HAP-1 (cell line): ENCODE results near the gene NAA10.

Experiments used
- DNase-seq, 2 experiments: peaks; one replicate each; pipeline ENCODE4 v3.0.0-alpha.2; 2016 to 2020; ENCODE audit warnings: low spot score in 2 of 2
- H3K27me3 ChIP-seq: fragments of 250-450 bp; sonication (Bioruptor Pico); 2 replicates; pipeline ENCODE4 v1.5.1; 2020; ENCODE audit warnings: low read depth, mild to moderate bottlenecking, moderate library complexity
- H3K36me3 ChIP-seq: fragments of 250-450 bp; sonication (Bioruptor Pico); replicated peaks from 2 replicates; pipeline ENCODE4 v1.5.1; 2020; ENCODE audit warnings: mild to moderate bottlenecking
- H3K4me1 ChIP-seq: fragments of 250-450 bp; sonication (Bioruptor Pico); 2 replicates; pipeline ENCODE4 v1.5.1; 2020; ENCODE audit warnings: mild to moderate bottlenecking
- H3K4me3 ChIP-seq: fragments of 250-450 bp; sonication (Bioruptor Pico); 2 replicates; pipeline ENCODE4 v1.5.1; 2020; ENCODE audit warnings: mild to moderate bottlenecking, moderate library complexity
- H3K9me3 ChIP-seq: fragments of 250-450 bp; sonication (Bioruptor Pico); 2 replicates; pipeline ENCODE4 v1.5.1; 2020; ENCODE audit warnings: mild to moderate bottlenecking, moderate library complexity
- in situ Hi-C: fragments of 300-500 bp; cut with MboI; formaldehyde crosslinking; loops from 3 replicates; pipeline ENCODE4 v1.14.3; 2020; ENCODE audit warnings: low sequenced_read_pairs, inconsistent platforms, mixed read lengths

Gene NAA10

DNA sequence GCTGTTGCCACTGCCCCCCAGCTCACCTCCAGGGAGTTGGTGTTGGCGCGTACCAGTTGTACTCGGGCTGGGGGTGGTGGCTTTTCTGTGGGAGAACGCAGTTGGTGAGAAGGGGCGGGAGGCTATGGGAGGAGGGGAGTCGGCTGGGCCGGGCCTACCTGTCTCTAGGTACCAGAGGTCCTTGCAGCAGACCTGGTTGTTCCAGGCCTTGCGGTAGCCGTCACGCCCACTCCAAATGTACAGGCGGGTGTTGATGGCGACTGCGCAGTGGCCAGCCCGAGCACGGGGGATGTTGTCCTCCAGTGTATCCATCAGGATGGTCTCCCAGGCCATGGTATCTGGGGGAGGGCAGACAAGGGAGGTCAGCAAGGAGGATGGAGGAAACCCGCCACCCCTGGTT is 25.2 kb upstream of the NAA10 start:
- no peak overlapping the region for H3K4me3 ChIP-seq
- in situ Hi-C loops: no loop called here
- DNase-seq: no peak
- H3K4me1 ChIP-seq: no peaks in the 10 kb centered on the region
- no peaks in the 10 kb centered on the region for H3K27me3 ChIP-seq
- H3K36me3 ChIP-seq: peaks cover 100% of the 10 kb centered on the region
- H3K9me3 ChIP-seq: no peaks in the 10 kb centered on the region

DNA sequence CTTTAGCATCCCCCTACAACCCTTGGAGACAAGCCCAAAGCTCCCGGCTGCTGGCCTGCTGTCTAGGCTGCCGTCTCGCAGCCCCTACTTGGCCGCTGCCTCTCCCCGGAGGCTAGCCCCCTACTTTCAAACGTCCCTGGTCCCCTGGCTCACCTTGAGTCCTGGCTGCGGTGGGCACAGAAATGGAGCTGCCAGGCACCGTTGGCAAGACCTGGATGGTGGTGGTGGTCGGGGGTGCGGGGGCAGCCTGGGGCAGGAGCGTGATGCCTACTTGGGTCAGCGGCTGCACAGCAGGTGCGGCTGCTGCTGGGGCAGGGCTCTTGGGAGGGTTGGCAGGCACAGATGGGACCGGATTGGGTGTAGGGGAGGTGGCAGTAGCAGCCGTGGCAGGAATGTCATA is 24.8 kb upstream of the NAA10 start:
- H3K4me3 ChIP-seq: no peak overlapping the region
- H3K27me3 ChIP-seq: no peaks in the 10 kb centered on the region
- H3K4me1 ChIP-seq: no peaks in the 10 kb centered on the region
- DNase-seq: no peak
- peaks cover 100% of the 10 kb centered on the region for H3K36me3 ChIP-seq
- in situ Hi-C loops: loop anchor here (10.0 kb wide), 1 partner anchor 1015 kb away; no protein-coding TSS in a partner anchor
- no peaks in the 10 kb centered on the region for H3K9me3 ChIP-seq

DNA sequence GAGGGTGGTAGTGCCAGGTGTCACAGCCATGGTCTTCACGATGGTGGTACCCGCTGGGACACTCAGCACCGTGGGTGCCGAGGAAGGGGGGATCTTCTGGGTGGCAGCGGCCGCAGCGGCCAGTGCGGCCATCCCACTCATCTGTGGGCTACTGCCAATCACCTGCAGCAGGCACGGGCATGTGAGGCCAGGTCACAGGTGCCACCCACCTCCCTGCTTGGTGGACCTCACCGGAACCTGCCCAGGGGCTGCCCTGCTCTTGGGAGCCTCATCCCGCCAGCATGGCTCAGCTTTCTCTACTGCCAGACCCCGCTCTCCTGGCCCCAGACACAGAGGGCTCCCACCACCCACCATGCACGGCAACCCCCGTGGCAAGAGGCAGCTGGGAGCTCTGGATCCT is 23.8 kb upstream of the NAA10 start:
- H3K36me3 ChIP-seq: peaks cover 100% of the 10 kb centered on the region
- no peaks in the 10 kb centered on the region for H3K27me3 ChIP-seq
- DNase-seq: no peak
- in situ Hi-C loops: loop anchor here (10.0 kb wide), 1 partner anchor 1014 kb away; no protein-coding TSS in a partner anchor
- H3K4me3 ChIP-seq: no peak overlapping the region
- no peaks in the 10 kb centered on the region for H3K9me3 ChIP-seq
- no peaks in the 10 kb centered on the region for H3K4me1 ChIP-seq

DNA sequence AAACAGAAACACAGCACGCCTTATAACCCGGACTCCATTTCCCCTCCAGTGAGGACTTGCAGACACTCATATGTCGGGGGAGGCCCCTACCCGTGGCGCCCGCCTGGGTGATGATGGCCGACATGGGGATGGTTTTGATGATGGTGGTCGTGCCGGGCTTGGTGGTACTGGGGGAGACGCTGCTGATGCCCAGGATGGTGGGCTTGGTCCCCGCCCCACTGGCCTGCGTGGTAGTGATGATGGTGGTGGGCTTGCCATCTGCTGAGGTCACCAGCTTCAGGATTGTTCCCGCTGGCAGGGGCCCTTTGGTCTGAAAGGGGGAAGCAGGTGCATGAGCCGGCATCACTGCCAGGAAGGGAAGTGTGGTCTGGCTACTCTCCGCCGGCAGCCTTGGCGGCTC is 22.4 kb upstream of the NAA10 start:
- H3K36me3 ChIP-seq: peaks cover 100% of the 10 kb centered on the region
- DNase-seq: no peak
- no peaks in the 10 kb centered on the region for H3K27me3 ChIP-seq
- no peaks in the 10 kb centered on the region for H3K4me1 ChIP-seq
- no peak overlapping the region for H3K4me3 ChIP-seq
- no peaks in the 10 kb centered on the region for H3K9me3 ChIP-seq
- in situ Hi-C loops: loop anchor here (10.0 kb wide), 1 partner anchor 1012 kb away; no protein-coding TSS in a partner anchor

DNA sequence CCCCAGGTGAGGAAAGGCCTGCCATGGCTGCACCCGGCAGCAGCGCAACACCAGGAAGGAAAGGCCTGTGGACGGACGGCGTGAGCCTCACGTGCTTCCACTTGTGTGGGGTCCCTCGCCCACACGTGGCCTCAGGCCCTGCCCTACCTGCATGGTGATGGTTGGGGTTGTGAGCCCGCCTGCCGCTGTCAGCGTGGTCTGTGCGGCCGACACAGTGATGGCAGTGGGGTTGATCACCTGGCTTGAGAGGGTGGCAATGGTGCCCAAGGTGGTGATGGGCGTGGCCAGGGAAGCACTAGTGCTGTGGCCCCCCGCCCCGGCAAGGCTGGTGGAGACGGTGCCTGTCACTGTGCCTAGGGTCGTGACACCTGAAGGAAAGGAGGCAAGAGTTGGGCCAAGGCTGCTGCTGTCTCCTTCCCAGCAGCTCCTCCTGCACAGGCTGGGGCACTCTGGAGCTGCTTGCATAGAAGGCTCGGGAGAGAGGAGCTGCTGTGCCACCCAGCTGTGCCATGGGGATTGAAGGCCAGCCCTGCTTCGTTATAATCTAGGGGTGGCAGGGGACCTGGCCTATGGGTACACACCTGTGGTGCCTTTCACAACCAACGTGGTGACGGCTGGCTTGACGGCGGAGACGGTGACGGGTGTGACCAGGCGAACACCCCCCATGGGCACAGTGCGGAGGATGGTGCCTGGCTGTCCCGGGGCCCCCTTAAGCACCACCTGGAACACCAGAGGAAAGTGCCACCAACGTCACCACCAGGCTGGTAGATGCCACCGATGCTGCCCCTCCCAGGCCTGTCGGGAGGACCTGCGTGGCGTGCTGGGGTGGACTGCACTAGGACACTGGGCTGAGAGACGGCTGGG is 21.4 kb upstream of the NAA10 start:
- in situ Hi-C loops: loop anchor here (10.0 kb wide), 1 partner anchor 1011 kb away; no protein-coding TSS in a partner anchor
- H3K36me3 ChIP-seq: peaks cover 100% of the 10 kb centered on the region
- DNase-seq: no peak
- H3K9me3 ChIP-seq: no peaks in the 10 kb centered on the region
- H3K4me1 ChIP-seq: no peaks in the 10 kb centered on the region
- no peak overlapping the region for H3K4me3 ChIP-seq
- H3K27me3 ChIP-seq: no peaks in the 10 kb centered on the region

DNA sequence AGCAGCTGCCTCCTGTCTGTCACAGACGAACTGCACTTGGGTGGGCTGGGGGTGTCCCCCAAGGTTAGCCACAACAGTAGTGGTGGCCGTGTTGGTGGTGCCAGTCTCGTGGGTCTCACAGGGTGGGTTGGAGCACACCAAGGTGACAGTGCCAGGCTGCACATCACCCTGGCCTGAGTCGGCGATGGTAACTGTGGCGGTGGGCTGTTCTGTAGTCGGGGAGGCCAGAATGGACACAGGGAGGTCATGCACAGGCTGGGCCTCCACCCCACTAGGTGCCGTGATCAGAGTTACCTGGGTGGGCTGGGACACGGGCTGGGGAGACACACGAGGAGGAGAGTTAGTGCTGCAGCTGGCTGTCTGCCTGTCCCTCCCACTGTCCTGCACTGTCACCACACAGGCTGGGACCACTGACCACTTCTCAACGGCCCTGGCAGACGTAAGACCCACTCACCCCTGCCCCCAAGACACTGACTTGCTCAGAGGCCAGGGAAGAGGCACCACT is 20.4 kb upstream of the NAA10 start:
- no peak overlapping the region for H3K4me3 ChIP-seq
- peaks cover 100% of the 10 kb centered on the region for H3K36me3 ChIP-seq
- no peak for DNase-seq
- H3K9me3 ChIP-seq: no peaks in the 10 kb centered on the region
- H3K4me1 ChIP-seq: no peaks in the 10 kb centered on the region
- no peaks in the 10 kb centered on the region for H3K27me3 ChIP-seq
- in situ Hi-C loops: loop anchor here (10.0 kb wide), 1 partner anchor 1010 kb away; no protein-coding TSS in a partner anchor

DNA sequence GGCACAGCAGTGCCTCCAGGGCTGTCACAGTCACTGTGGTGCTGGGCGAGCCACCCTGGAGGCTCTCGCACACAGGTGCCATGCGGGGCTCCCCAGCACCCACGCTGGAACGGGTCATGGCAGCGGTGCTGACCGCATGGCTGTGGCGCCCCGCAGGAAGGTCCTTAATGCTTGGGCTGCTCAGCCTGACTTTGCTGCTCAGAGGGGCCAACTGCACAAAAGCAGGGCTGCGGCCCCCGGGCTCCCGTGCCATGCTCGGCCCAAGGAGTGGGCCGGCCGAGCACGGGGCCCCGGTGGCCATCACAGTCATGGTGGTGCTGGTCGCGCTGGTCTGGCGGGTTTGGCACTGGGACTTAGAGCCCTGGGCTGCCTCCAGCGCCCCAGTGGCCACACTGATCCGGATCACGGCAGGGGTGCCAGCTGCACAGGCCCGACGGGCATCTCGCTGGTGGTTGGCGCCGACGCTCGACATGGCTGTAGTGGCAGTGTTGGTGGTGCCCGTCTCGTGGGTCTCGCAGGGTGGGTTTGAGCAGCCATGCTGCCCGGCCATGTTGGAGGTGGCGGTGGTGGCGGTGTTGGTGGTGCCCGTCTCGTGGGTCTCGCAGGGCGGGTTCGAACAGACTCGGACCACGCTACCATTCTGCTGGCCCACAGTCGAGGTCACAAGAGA is 19.9 kb upstream of the NAA10 start:
- DNase-seq: no peak
- H3K27me3 ChIP-seq: no peaks in the 10 kb centered on the region
- H3K9me3 ChIP-seq: no peaks in the 10 kb centered on the region
- no peak overlapping the region for H3K4me3 ChIP-seq
- H3K36me3 ChIP-seq: peaks cover 100% of the 10 kb centered on the region
- in situ Hi-C loops: loop anchor here (10.0 kb wide), 1 partner anchor 1010 kb away; no protein-coding TSS in a partner anchor
- no peaks in the 10 kb centered on the region for H3K4me1 ChIP-seq

DNA sequence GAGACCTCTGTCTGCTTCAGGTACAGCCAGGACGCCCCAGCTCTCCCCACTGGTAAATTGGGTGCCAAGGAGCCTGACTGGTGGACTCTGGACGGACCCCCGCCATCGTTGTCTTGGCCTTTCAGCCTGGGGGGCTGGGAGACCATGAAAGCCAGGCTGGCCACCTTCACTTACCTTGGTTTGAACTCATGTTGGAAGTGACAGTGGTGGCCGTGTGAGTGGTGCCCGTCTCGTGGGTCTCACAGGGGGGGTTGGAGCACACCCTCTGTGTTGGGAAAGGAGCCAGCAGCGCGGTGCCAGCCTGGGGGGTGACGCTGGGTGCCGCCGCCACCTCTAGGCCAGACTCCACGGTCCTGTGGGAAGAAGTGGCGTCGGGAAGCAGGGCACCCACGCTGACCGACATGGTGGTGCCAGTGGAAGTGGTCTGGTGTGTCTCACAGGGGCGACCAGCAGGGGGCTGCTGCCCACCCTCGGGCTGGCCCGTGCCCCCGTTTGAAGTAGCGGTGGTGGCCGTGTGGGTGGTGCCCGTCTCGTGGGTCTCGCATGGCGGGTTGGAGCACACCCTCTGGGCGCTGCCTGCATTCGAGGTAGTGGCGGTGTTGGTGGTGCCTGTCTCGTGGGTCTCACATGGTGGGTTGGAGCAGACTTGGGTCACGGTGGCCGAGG is 19.2 kb upstream of the NAA10 start:
- in situ Hi-C loops: loop anchor here (10.0 kb wide), 1 partner anchor 1009 kb away; no protein-coding TSS in a partner anchor
- Histone ChIP-seq H3K27me3 (no peaks in the 10 kb centered on the region), H3K4me3 (no peak overlapping the region), H3K9me3 (no peaks in the 10 kb centered on the region), H3K36me3 (peaks cover 98% of the 10 kb centered on the region), H3K4me1 (no peaks in the 10 kb centered on the region)
- DNase-seq: no peak

DNA sequence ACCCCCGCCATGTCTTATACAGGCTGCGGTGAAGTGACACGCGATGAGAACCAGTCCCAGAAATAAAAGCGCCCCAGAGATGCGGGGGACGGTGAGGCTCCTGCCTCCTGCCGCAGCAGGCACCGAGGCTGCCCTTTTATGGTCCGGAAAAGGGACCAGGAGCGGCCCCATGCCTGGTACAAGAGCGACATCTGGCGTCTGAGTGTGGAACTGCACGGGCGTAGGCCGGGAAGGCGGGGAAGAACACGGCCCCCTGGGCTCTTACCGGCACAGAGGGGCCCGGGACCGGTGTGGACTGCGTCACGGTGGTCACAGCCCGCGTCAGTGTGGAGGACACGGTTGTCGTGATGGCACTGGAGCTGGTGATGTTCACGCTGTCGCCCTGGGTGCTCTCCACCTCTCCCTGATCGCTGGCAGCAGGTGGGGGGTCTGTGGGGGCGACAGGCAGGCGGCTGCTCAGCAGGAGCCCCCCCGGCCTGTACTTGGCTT is 18.5 kb upstream of the NAA10 start:
- H3K27me3 ChIP-seq: no peaks in the 10 kb centered on the region
- peaks cover 91% of the 10 kb centered on the region for H3K36me3 ChIP-seq
- no peaks in the 10 kb centered on the region for H3K4me1 ChIP-seq
- H3K4me3 ChIP-seq: no peak overlapping the region
- H3K9me3 ChIP-seq: no peaks in the 10 kb centered on the region
- peak; percentile 53 to 91 for DNase-seq
- in situ Hi-C loops: loop anchor here (10.0 kb wide), 1 partner anchor 1009 kb away; no protein-coding TSS in a partner anchor

DNA sequence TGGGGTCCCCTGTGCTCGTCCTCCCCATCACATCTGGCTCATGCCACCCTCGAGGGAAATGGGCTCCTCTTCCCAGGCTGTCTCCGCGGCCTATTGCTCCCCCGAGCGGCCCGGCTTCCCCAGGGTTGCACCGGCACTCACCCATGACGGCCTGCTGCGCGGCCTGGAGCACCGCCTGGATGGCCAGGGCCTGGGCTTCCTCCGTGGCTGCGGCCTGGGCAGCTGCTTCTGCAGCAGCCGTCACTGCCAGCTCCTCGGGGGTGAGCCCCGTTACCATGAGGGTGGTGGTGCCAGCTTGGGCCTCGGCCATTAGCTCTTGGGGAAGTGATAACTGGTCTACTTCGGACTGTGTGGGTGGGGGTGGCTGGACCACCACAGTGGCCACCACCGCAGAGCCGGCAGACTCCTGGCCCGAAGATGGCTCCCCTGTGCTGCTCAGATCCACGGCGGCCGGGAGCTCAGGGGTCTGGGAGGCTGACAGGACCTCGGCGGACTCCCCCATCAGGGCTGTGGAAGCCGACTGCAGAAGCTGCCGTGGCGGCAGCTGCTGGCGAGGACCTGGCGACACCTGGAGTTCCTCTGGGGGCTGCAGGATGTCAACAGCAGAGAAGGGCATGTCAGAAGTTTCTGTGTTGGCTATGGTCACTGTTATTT is 17.7 kb upstream of the NAA10 start:
- DNase-seq: no peak
- no peaks in the 10 kb centered on the region for H3K4me1 ChIP-seq
- H3K4me3 ChIP-seq: no peak overlapping the region
- in situ Hi-C loops: loop anchor here (10.0 kb wide), 1 partner anchor 1008 kb away; no protein-coding TSS in a partner anchor
- H3K36me3 ChIP-seq: peaks cover 87% of the 10 kb centered on the region
- H3K9me3 ChIP-seq: no peaks in the 10 kb centered on the region
- H3K27me3 ChIP-seq: no peaks in the 10 kb centered on the region

DNA sequence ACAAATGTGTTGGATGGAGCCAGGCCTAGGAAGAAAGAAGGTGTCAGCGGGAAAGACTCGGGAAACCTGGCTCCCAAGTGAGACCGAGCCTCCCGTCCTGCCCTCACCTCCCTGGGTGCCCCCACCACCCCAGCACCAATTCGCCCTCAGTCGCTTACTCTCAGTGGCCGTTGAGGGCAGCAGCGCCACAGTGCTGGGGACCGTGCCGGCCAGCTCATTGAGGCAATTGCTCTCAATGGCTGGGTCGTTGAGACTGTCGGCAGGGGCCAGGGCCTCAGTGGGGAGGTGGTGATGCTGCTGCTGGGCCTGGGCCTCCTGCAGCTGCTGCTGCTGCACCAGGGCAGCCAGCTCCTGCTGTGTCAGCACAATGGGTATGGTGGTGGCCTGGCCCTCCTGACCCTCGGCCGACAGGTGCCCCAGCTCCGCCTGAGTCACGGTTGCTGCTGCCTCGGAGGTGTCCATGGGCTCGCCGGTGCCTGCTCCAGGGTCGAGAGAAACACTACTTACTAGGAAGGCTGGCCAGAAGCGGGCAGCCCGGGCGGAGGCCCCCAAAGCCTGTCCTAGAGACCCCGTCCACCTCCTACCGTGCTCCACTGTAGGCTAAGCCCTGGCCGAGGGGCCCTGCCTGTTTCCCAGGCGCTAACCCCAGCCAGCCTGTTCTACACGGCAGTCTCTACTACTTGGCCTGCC is 17.0 kb upstream of the NAA10 start:
- no peaks in the 10 kb centered on the region for H3K27me3 ChIP-seq
- H3K9me3 ChIP-seq: no peaks in the 10 kb centered on the region
- in situ Hi-C loops: loop anchor here (10.0 kb wide), 1 partner anchor 1007 kb away; no protein-coding TSS in a partner anchor
- peaks cover 84% of the 10 kb centered on the region for H3K36me3 ChIP-seq
- DNase-seq: no peak
- H3K4me3 ChIP-seq: no peak overlapping the region
- H3K4me1 ChIP-seq: no peaks in the 10 kb centered on the region

DNA sequence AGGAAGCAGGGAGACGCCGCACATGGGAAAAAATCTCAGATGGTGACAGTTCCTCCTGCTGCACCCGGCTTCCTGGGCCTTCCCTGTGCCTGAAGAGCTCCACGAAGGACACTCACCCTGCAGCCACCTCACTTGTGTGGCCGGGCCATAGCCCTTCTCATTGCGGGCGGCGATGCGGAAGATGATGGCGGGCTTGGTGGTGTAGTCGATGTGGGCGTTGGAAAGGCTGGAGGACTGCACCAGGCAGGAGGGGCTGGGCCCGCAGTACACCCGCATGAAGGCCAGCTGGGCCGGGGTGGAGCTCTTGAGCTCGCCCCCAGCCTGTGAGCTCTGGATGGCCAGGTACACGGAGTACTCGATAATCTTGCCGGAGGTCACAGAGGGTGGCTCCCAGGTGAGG is 15.3 kb upstream of the NAA10 start:
- DNase-seq: no peak

More for the DNA sequence above, 15.3 kb upstream of the NAA10 start:
- Histone ChIP-seq H3K4me3 (no peak overlapping the region), H3K4me1 (no peaks in the 10 kb centered on the region), H3K9me3 (no peaks in the 10 kb centered on the region), H3K36me3 (peaks cover 67% of the 10 kb centered on the region), H3K27me3 (no peaks in the 10 kb centered on the region)
- in situ Hi-C loops: loop anchor here (10.0 kb wide), 1 partner anchor 1005 kb away; no protein-coding TSS in a partner anchor
